HEK293T (cell line): ENCODE measurements around the gene NEUROG2.

ENCODE experiments used
- BHLHE40 ChIP-seq: fragments of 450-650 bp; IDR thresholded peaks from 2 replicates; pipeline ENCODE4 v1.6.1; 2016; ENCODE audit warnings: mild to moderate bottlenecking, moderate library complexity, borderline replicate concordance
- ELF4 ChIP-seq: fragments of 450-650 bp; IDR thresholded peaks from 2 replicates; pipeline ENCODE4 v1.6.1; 2017; ENCODE audit warnings: antibody characterized with exemption
- FOXA1 ChIP-seq: fragments of 450-650 bp; IDR thresholded peaks from 2 replicates; pipeline ENCODE4 v1.6.1; 2016; ENCODE audit warnings: mild to moderate bottlenecking
- FOXK2 ChIP-seq: fragments of 450-650 bp; IDR thresholded peaks from 2 replicates; pipeline ENCODE4 v1.6.1; 2016; ENCODE audit warnings: mild to moderate bottlenecking
- FOXM1 ChIP-seq: fragments of 450-650 bp; IDR thresholded peaks from 2 replicates; pipeline ENCODE4 v1.6.1; 2017; ENCODE audit warnings: mild to moderate bottlenecking, borderline replicate concordance
- SP1 ChIP-seq: fragments of 450-650 bp; IDR thresholded peaks from 2 replicates; pipeline ENCODE4 v1.6.1; 2017
- SUZ12 ChIP-seq: fragments of 450-650 bp; IDR thresholded peaks from 2 replicates; pipeline ENCODE4 v1.6.1; 2016; ENCODE audit warnings: mild to moderate bottlenecking
- TARDBP ChIP-seq: fragments of 450-650 bp; IDR thresholded peaks from 2 replicates; pipeline ENCODE4 v1.6.1; 2016
- TF ChIP-seq, protein P1 (sequence below): fragments of 450-650 bp; IDR thresholded peaks from 2 replicates; pipeline ENCODE4 v1.6.1; 2016

- no peak for TF ChIP-seq BHLHE40
- TF ChIP-seq FOXM1 = no peak
- no peak for TF ChIP-seq SP1
- TF ChIP-seq FOXA1 = no peak
- no peak for TF ChIP-seq SUZ12
- TF ChIP-seq, protein P1, sequence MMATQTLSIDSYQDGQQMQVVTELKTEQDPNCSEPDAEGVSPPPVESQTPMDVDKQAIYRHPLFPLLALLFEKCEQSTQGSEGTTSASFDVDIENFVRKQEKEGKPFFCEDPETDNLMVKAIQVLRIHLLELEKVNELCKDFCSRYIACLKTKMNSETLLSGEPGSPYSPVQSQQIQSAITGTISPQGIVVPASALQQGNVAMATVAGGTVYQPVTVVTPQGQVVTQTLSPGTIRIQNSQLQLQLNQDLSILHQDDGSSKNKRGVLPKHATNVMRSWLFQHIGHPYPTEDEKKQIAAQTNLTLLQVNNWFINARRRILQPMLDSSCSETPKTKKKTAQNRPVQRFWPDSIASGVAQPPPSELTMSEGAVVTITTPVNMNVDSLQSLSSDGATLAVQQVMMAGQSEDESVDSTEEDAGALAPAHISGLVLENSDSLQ = no peak
- no peak for TF ChIP-seq TARDBP
- TF ChIP-seq ELF4 = no peak
- TF ChIP-seq FOXK2 = no peak
These were observed 589 bp upstream of the NEUROG2 start for GRCh38 chr4:112516471-112517066.
